HG02870 (cell line): ENCODE measurements around the gene RIMS4.

Experiments
- ATAC-seq: cut with Tn5 transposase; IDR thresholded peaks from one replicate; pipeline ENCODE4 v1.9.1; 2021; ENCODE audit warnings: mild to moderate bottlenecking, moderate library complexity; ENCODE audit not compliant: unreplicated experiment

Gene RIMS4

GRCh38 chr20:44723798-44724362, 86.5 kb downstream of the RIMS4 start:
- no peak for ATAC-seq

- ATAC-seq = no peak
Measured at GRCh38 chr20:44723391-44723790, 87.0 kb downstream of the RIMS4 start.

GRCh38 chr20:44722990-44723389, 87.4 kb downstream of the RIMS4 start:
- ATAC-seq = no peak

GRCh38 chr20:44721785-44722054, 88.6 kb downstream of the RIMS4 start:
- ATAC-seq = no peak

GRCh38 chr20:44720997-44721784, 89.2 kb downstream of the RIMS4 start:
- ATAC-seq = no peak

- no peak for ATAC-seq
Measured at GRCh38 chr20:44720621-44720996, 89.7 kb downstream of the RIMS4 start.

- no peak for ATAC-seq
Measured at GRCh38 chr20:44719841-44720240, 90.5 kb downstream of the RIMS4 start.

GRCh38 chr20:44717986-44718385, 92.4 kb downstream of the RIMS4 start:
- no peak for ATAC-seq

- no peak for ATAC-seq
Measured at GRCh38 chr20:44716309-44717106, 93.8 kb downstream of the RIMS4 start.

- ATAC-seq = no peak
Measured at GRCh38 chr20:44715499-44716308, 94.6 kb downstream of the RIMS4 start.

- ATAC-seq = no peak
Measured at GRCh38 chr20:44714701-44715498, 95.4 kb downstream of the RIMS4 start, which contains the start of gene CCN5. CCN5 (plus strand) TSS chr20:44715369; CDS start chr20:44715391, 22 bp downstream.

GRCh38 chr20:44714102-44714700, 96.1 kb downstream of the RIMS4 start:
- no peak for ATAC-seq

GRCh38 chr20:44711237-44711636, 99.1 kb downstream of the RIMS4 start:
- ATAC-seq = no peak

- ATAC-seq = no peak
Measured at GRCh38 chr20:44709797-44710196, 100.5 kb downstream of the RIMS4 start.

GRCh38 chr20:44709380-44709779, 101.0 kb downstream of the RIMS4 start:
- no peak for ATAC-seq

- no peak for ATAC-seq
Measured at GRCh38 chr20:44707018-44707579, 103.2 kb downstream of the RIMS4 start.

GRCh38 chr20:44706301-44707017, 103.9 kb downstream of the RIMS4 start:
- no peak for ATAC-seq

- no peak for ATAC-seq
Measured at GRCh38 chr20:44705364-44706094, 104.8 kb downstream of the RIMS4 start.
